Neural progenitor cell (in vitro differentiated cells): ENCODE results near the gene EDC4. TPM values are rescaled to one million over a fixed set of nuclear protein-coding genes. Genes with fewer than 3 reads are reported as not detected.
A peak's percentile ranks its signal among the peaks of the same experiment; 100 is the strongest.

ENCODE experiments used
- DNase-seq: peaks from one replicate; pipeline ENCODE4 v3.0.0-alpha.2; 2016; ENCODE audit warnings: low spot score
- H2AFZ ChIP-seq: fragments of 200-600 bp; sonication (generic); replicated peaks from 2 replicates; pipeline ENCODE4 v1.6.1; 2016; ENCODE audit warnings: antibody characterized with exemption
- H3F3A ChIP-seq: fragments of 200-600 bp; sonication (generic); 2 replicates; pipeline ENCODE4 v1.6.1; 2016; ENCODE audit warnings: antibody characterized with exemption, low read depth
- H3K27ac ChIP-seq: fragments of 200-600 bp; sonication (generic); 2 replicates; pipeline ENCODE4 v1.5.1; 2016; ENCODE audit warnings: mild to moderate bottlenecking
- H3K27me3 ChIP-seq: fragments of 200-600 bp; sonication (generic); 2 replicates; pipeline ENCODE4 v1.6.1; 2016; ENCODE audit warnings: mild to moderate bottlenecking, moderate library complexity
- H3K36me3 ChIP-seq: fragments of 200-600 bp; sonication (generic); 2 replicates; pipeline ENCODE4 v1.5.1; 2016
- H3K4me1 ChIP-seq: fragments of 200-600 bp; sonication (generic); 2 replicates; pipeline ENCODE4 v1.6.1; 2016; ENCODE audit warnings: mixed run types
- H3K4me2 ChIP-seq: fragments of 200-600 bp; sonication (generic); 2 replicates; pipeline ENCODE4 v1.6.1; 2016
- H3K4me3 ChIP-seq: fragments of 200-600 bp; sonication (generic); 2 replicates; pipeline ENCODE4 v1.5.1; 2016
- H3K79me2 ChIP-seq: fragments of 200-600 bp; sonication (generic); 2 replicates; pipeline ENCODE4 v1.6.1; 2016; ENCODE audit warnings: low read depth
- H3K9ac ChIP-seq: fragments of 200-600 bp; sonication (generic); 2 replicates; pipeline ENCODE4 v1.6.1; 2016
- H3K9me3 ChIP-seq: fragments of 200-600 bp; sonication (generic); 2 replicates; pipeline ENCODE4 v1.5.1; 2016; ENCODE audit warnings: low read depth
- H4K20me1 ChIP-seq: fragments of 200-600 bp; sonication (generic); 2 replicates; pipeline ENCODE4 v1.6.1; 2016; ENCODE audit warnings: low read depth
- H3K27ac Mint-ChIP-seq: 3 replicates; pipeline ENCODE4 v1.8.0; 2021; ENCODE audit warnings: mixed read lengths
- H3K27me3 Mint-ChIP-seq: 2 replicates; pipeline ENCODE4 v1.8.0; 2022; ENCODE audit warnings: low read depth, mild to moderate bottlenecking, inconsistent platforms, moderate library complexity, mixed read lengths; ENCODE audit not compliant: insufficient read depth
- H3K36me3 Mint-ChIP-seq: 3 replicates; pipeline ENCODE4 v1.8.0; 2021; ENCODE audit warnings: mixed read lengths
- H3K4me1 Mint-ChIP-seq: 3 replicates; pipeline ENCODE4 v1.8.0; 2021; ENCODE audit warnings: mixed read lengths
- H3K4me3 Mint-ChIP-seq: 3 replicates; pipeline ENCODE4 v1.8.0; 2021; ENCODE audit warnings: mild to moderate bottlenecking, moderate library complexity, mixed read lengths
- H3K9me3 Mint-ChIP-seq: 3 replicates; pipeline ENCODE4 v1.8.0; 2020; ENCODE audit warnings: mixed read lengths
- EZH2 ChIP-seq: fragments of 200-600 bp; sonication (generic); IDR thresholded peaks from 2 replicates; pipeline ENCODE4 v1.6.1; 2017; ENCODE audit warnings: antibody characterized with exemption, mild to moderate bottlenecking, moderate library complexity
- EZH2phosphoT487 ChIP-seq: fragments of 200-600 bp; sonication (generic); IDR thresholded peaks from 2 replicates; pipeline ENCODE4 v1.6.1; 2017; ENCODE audit warnings: antibody characterized with exemption
- total RNA-seq: library from RNA; depleted of rRNA; stranded (reverse); fragments of >200 nt; gene quantifications from 2 replicates; pipeline ENCODE4 v1.2.3, GENCODE V29; 2015; ENCODE audit warnings: low replicate concordance
- TF ChIP-seq, protein P1 (sequence below): fragments of 200-600 bp; sonication (generic); IDR thresholded peaks from 2 replicates; pipeline ENCODE4 v1.5.1; 2017; ENCODE audit warnings: antibody characterized with exemption, mild to moderate bottlenecking

Gene EDC4
- total RNA-seq, 1 donor from 2014 or later = 32.7 TPM

DNA sequence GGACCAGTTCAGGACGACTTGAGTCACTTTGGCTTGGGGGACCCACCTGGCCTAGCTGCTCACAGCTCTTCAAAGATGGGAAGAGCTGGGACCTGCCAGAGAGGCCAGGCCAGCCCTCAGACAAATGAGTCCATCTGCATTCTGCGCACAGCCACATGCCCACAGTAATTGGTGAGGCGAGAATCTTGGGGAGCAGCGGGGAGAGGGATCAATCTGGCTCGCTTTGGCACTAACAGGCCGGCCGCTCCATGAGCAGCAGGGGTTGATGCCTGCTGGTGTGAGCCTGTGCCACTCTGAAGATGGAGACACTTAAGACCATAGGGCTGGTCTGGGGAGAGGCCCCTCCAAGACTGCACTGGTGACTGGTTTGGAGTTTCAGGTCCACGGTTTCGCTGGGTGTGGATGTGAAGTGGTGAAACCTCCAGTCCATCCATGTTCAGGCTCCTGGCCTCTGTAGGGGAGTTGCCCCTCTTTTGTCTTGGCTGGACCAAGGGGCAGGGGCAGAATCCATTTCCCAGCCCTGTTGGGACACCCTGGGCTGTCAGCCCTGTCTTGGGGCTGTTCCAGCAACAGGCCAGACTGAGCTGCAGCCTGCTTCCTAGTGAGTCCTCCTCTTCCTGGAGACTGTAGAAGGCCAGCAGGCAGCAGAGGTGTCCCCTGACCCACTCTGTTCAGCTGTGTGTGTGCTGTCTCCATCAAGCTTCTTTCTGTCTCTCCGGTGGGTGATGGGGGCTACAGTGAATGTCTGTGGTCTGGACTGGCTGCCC, 51.5 kb downstream of the EDC4 start:
- no peaks in the 10 kb centered on the region for H3K27me3 Mint-ChIP-seq
- H3K4me1 ChIP-seq = no peaks in the 10 kb centered on the region
- H3K4me3 Mint-ChIP-seq = no peak overlapping the region
- H4K20me1 ChIP-seq = peaks cover 74% of the 10 kb centered on the region
- peaks cover 4% of the 10 kb centered on the region for H3K36me3 Mint-ChIP-seq
- no peaks in the 10 kb centered on the region for H3K79me2 ChIP-seq
- no peaks in the 10 kb centered on the region for H3K36me3 ChIP-seq
- H3K27ac ChIP-seq = no peak overlapping the region
- no peaks in the 10 kb centered on the region for H3K9me3 ChIP-seq
- H3K9me3 Mint-ChIP-seq = no peaks in the 10 kb centered on the region
- H3F3A ChIP-seq = no peaks in the 10 kb centered on the region
- no peak overlapping the region for H2AFZ ChIP-seq
- no peak overlapping the region for H3K4me2 ChIP-seq
- no peaks in the 10 kb centered on the region for H3K4me1 Mint-ChIP-seq
- no peak for DNase-seq
- TF ChIP-seq EZH2 = no peak
- TF ChIP-seq, protein P1, sequence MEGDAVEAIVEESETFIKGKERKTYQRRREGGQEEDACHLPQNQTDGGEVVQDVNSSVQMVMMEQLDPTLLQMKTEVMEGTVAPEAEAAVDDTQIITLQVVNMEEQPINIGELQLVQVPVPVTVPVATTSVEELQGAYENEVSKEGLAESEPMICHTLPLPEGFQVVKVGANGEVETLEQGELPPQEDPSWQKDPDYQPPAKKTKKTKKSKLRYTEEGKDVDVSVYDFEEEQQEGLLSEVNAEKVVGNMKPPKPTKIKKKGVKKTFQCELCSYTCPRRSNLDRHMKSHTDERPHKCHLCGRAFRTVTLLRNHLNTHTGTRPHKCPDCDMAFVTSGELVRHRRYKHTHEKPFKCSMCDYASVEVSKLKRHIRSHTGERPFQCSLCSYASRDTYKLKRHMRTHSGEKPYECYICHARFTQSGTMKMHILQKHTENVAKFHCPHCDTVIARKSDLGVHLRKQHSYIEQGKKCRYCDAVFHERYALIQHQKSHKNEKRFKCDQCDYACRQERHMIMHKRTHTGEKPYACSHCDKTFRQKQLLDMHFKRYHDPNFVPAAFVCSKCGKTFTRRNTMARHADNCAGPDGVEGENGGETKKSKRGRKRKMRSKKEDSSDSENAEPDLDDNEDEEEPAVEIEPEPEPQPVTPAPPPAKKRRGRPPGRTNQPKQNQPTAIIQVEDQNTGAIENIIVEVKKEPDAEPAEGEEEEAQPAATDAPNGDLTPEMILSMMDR = no peak
- TF ChIP-seq EZH2phosphoT487 = no peak
- H3K27ac Mint-ChIP-seq = no peak overlapping the region
- no peak overlapping the region for H3K9ac ChIP-seq
- no peak overlapping the region for H3K4me3 ChIP-seq
- no peaks in the 10 kb centered on the region for H3K27me3 ChIP-seq

DNA sequence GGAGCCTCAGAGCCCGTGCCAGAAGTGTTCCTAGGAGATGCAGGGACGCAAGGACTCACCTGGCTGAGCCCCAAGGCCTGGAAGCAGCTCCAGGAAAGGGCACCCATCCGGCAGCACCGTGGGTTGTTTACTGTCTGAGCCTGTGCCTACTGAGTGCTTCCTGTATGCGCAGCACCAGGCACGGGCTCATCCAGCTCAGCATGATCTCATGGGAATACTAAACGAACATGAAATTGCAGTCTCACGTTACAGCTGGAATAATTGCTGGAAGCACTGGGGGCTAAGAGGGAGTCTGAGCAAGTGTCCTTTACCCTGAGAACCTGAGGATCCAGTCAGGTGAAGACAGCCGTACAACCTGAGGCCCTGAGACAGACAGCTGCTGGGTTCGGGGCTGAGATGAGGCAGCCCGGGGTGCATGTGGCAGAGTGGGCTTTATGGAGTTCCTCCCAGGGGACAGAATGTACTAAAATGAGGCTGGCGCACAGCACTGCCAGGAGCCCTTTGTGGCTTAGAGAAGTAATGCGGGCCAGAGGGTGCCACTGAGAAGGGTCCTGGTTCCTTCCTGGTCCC, 53.4 kb downstream of the EDC4 start:
- Mint-ChIP-seq H3K9me3 (no peaks in the 10 kb centered on the region), H3K4me3 (no peak overlapping the region), H3K27me3 (peaks cover 2% of the 10 kb centered on the region), H3K27ac (no peak overlapping the region), H3K4me1 (no peaks in the 10 kb centered on the region), H3K36me3 (peaks cover 6% of the 10 kb centered on the region)
- H4K20me1 ChIP-seq = peaks cover 63% of the 10 kb centered on the region
- no peak for DNase-seq
- H3F3A ChIP-seq = no peaks in the 10 kb centered on the region
- no peak overlapping the region for H3K4me3 ChIP-seq
- no peak overlapping the region for H3K4me2 ChIP-seq
- no peak overlapping the region for H2AFZ ChIP-seq
- no peaks in the 10 kb centered on the region for H3K27me3 ChIP-seq
- no peaks in the 10 kb centered on the region for H3K36me3 ChIP-seq
- H3K79me2 ChIP-seq = no peaks in the 10 kb centered on the region
- H3K27ac ChIP-seq = no peak overlapping the region
- TF ChIP-seq, protein P1 = peak; percentile 7
- TF ChIP-seq EZH2 (no peak), EZH2phosphoT487 (no peak)
- no peaks in the 10 kb centered on the region for H3K9me3 ChIP-seq
- H3K4me1 ChIP-seq = no peaks in the 10 kb centered on the region
- no peak overlapping the region for H3K9ac ChIP-seq

DNA sequence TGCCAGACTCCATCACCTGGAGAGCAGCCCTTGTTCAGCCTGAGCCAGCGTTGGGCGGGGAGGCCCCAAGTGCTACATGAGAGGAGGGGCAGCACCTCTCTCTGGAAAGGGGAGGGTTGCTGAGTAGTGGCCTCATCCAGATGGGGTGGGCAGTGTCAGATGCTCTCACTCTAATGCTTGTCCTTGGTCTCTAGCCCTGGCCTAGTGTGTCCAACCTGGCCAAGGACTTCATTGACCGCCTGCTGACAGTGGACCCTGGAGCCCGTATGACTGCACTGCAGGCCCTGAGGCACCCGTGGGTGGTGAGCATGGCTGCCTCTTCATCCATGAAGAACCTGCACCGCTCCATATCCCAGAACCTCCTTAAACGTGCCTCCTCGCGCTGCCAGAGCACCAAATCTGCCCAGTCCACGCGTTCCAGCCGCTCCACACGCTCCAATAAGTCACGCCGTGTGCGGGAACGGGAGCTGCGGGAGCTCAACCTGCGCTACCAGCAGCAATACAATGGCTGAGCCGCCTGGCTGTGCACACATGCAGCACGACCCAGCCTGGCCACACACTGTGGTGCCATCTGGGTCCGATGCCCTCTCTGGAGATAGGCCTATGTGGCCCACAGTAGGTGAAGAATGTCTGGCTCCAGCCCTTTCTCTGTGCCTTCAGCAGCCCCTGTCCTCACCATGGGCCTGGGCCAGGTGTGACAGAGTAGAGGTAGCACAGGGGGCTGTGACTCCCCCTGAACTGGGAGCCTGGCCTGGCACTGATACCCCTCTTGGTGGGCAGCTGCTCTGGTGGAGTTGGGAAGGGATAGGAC, 54.5 kb downstream of the EDC4 start:
- Histone ChIP-seq H3K79me2 (no peaks in the 10 kb centered on the region), H3K27ac (no peak overlapping the region), H3K4me1 (no peaks in the 10 kb centered on the region), H3K4me2 (no peak overlapping the region), H3K36me3 (no peaks in the 10 kb centered on the region), H3K9me3 (no peaks in the 10 kb centered on the region), H3K9ac (no peak overlapping the region), H3K4me3 (no peak overlapping the region), H2AFZ (no peak overlapping the region), H3K27me3 (no peaks in the 10 kb centered on the region), H3F3A (no peaks in the 10 kb centered on the region), H4K20me1 (peaks cover 52% of the 10 kb centered on the region)
- Mint-ChIP-seq H3K4me3 (no peak overlapping the region), H3K27me3 (peaks cover 6% of the 10 kb centered on the region), H3K9me3 (no peaks in the 10 kb centered on the region), H3K36me3 (peaks cover 7% of the 10 kb centered on the region), H3K4me1 (no peaks in the 10 kb centered on the region), H3K27ac (no peak overlapping the region)
- TF ChIP-seq, protein P1 = no peak
- TF ChIP-seq EZH2 (no peak), EZH2phosphoT487 (no peak)
- DNase-seq = no peak
